HL-60 (cell line): ENCODE data around the gene TBC1D5.

Experiments
- GABPA ChIP-seq: IDR thresholded peaks from 2 replicates; pipeline ENCODE4 v1.6.1; 2012; ENCODE audit warnings: low read depth
- POLR2AphosphoS5 ChIP-seq: IDR thresholded peaks from 2 replicates; pipeline ENCODE4 v1.6.1; 2012; ENCODE audit warnings: low read depth
- REST ChIP-seq: IDR thresholded peaks from 2 replicates; pipeline ENCODE4 v1.6.1; 2012; ENCODE audit warnings: low read depth; ENCODE audit not compliant: insufficient replicate concordance
- TF ChIP-seq, protein P1 (sequence below): IDR thresholded peaks from one replicate; pipeline ENCODE4 v1.5.1; 2011; ENCODE audit warnings: low read length, control low read depth, inconsistent platforms; ENCODE audit not compliant: insufficient read depth

- TF ChIP-seq, protein P1, sequence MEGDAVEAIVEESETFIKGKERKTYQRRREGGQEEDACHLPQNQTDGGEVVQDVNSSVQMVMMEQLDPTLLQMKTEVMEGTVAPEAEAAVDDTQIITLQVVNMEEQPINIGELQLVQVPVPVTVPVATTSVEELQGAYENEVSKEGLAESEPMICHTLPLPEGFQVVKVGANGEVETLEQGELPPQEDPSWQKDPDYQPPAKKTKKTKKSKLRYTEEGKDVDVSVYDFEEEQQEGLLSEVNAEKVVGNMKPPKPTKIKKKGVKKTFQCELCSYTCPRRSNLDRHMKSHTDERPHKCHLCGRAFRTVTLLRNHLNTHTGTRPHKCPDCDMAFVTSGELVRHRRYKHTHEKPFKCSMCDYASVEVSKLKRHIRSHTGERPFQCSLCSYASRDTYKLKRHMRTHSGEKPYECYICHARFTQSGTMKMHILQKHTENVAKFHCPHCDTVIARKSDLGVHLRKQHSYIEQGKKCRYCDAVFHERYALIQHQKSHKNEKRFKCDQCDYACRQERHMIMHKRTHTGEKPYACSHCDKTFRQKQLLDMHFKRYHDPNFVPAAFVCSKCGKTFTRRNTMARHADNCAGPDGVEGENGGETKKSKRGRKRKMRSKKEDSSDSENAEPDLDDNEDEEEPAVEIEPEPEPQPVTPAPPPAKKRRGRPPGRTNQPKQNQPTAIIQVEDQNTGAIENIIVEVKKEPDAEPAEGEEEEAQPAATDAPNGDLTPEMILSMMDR: no peak
- TF ChIP-seq POLR2AphosphoS5 (no peak), REST (no peak), GABPA (no peak)
These were observed 17.5 kb downstream of the TBC1D5 start for GRCh38 chr3:17724948-17725347.
